ENCODE measurements around the gene PDGFRB.
A peak's percentile ranks its signal among the peaks of the same experiment; 100 is the strongest.

PDGFRB gene

GRCh38 chr5:150148117-150148927 is 7.3 kb downstream of the PDGFRB start:
- peak overlapping the region in 2 of 5 donors; percentile 22 to 36 for H3K4me3 ChIP-seq (ENCODE audit: low read depth in 1 of 5, low read length in 5 of 5)

GRCh38 chr5:150147670-150148069 is 8.0 kb downstream of the PDGFRB start:
- Histone ChIP-seq H3K27me3 (ENCODE audit: control insufficient read depth in 5 of 5, insufficient read depth in 4 of 5, low read length in 5 of 5) (peaks cover 0 to 22% (median 5%) of the 10 kb centered on the region in 5 donors), H3K4me1 (ENCODE audit: control insufficient read depth in 5 of 5, insufficient read depth in 5 of 5, low read length in 5 of 5) (peaks cover 26 to 79% (median 72%) of the 10 kb centered on the region in 5 donors), H3K27ac (ENCODE audit: low read depth, low read length) (peak overlapping the region; percentile 67), H3K4me3 (ENCODE audit: low read depth in 1 of 5, low read length in 5 of 5) (peak overlapping the region in 2 of 5 donors; percentile 3 to 36), H3K9me3 (ENCODE audit: control insufficient read depth in 5 of 5, low read length in 5 of 5) (no peaks in the 10 kb centered on the region), H3K9ac (ENCODE audit: low read length in 5 of 5) (peak overlapping the region in 2 of 5 donors; percentile 48 to 54), H3K36me3 (ENCODE audit: control insufficient read depth in 5 of 5, insufficient read depth in 5 of 5, low read length in 5 of 5) (peaks cover 0 to 5% (median 3%) of the 10 kb centered on the region in 5 donors)

More at GRCh38 chr5:150148117-150148927, 7.3 kb downstream of the PDGFRB start:
- peaks cover 0 to 28% (median 7%) of the 10 kb centered on the region in 5 donors for H3K27me3 ChIP-seq (ENCODE audit: control insufficient read depth in 5 of 5, insufficient read depth in 4 of 5, low read length in 5 of 5)
- peaks cover 0 to 7% (median 3%) of the 10 kb centered on the region in 5 donors for H3K36me3 ChIP-seq (ENCODE audit: control insufficient read depth in 5 of 5, insufficient read depth in 5 of 5, low read length in 5 of 5)
- peak overlapping the region; percentile 67 for H3K27ac ChIP-seq (ENCODE audit: low read depth, low read length)
- peaks cover 24 to 78% (median 67%) of the 10 kb centered on the region in 5 donors for H3K4me1 ChIP-seq (ENCODE audit: control insufficient read depth in 5 of 5, insufficient read depth in 5 of 5, low read length in 5 of 5)
- H3K9ac ChIP-seq (ENCODE audit: low read length in 5 of 5) = peak overlapping the region in 3 of 5 donors; percentile 5 to 54 (median 48)
- H3K9me3 ChIP-seq (ENCODE audit: control insufficient read depth in 5 of 5, low read length in 5 of 5) = no peaks in the 10 kb centered on the region

- no peaks in the 10 kb centered on the region for H3K9me3 ChIP-seq (ENCODE audit: control insufficient read depth in 5 of 5, low read length in 5 of 5)
- peak overlapping the region; percentile 67 for H3K27ac ChIP-seq (ENCODE audit: low read depth, low read length)
- peaks cover 0 to 3% (median 0%) of the 10 kb centered on the region in 5 donors for H3K36me3 ChIP-seq (ENCODE audit: control insufficient read depth in 5 of 5, insufficient read depth in 5 of 5, low read length in 5 of 5)
- H3K4me3 ChIP-seq (ENCODE audit: low read depth in 1 of 5, low read length in 5 of 5) = peak overlapping the region in 1 of 5 donors; percentile 3
- H3K9ac ChIP-seq (ENCODE audit: low read length in 5 of 5) = no peak overlapping the region
- peaks cover 0 to 19% (median 3%) of the 10 kb centered on the region in 5 donors for H3K27me3 ChIP-seq (ENCODE audit: control insufficient read depth in 5 of 5, insufficient read depth in 4 of 5, low read length in 5 of 5)
- peaks cover 25 to 79% (median 72%) of the 10 kb centered on the region in 5 donors for H3K4me1 ChIP-seq (ENCODE audit: control insufficient read depth in 5 of 5, insufficient read depth in 5 of 5, low read length in 5 of 5)
Observed at GRCh38 chr5:150146862-150147601, 8.6 kb downstream of the PDGFRB start.

- H3K9ac ChIP-seq (ENCODE audit: low read length in 5 of 5) = no peak overlapping the region
- H3K9me3 ChIP-seq (ENCODE audit: control insufficient read depth in 5 of 5, low read length in 5 of 5) = no peaks in the 10 kb centered on the region
- peaks cover 0 to 5% (median under 1%) of the 10 kb centered on the region in 5 donors for H3K36me3 ChIP-seq (ENCODE audit: control insufficient read depth in 5 of 5, insufficient read depth in 5 of 5, low read length in 5 of 5)
- no peak overlapping the region for H3K4me3 ChIP-seq (ENCODE audit: low read depth in 1 of 5, low read length in 5 of 5)
- H3K27ac ChIP-seq (ENCODE audit: low read depth, low read length) = peak overlapping the region; percentile 67
- H3K27me3 ChIP-seq (ENCODE audit: control insufficient read depth in 5 of 5, insufficient read depth in 4 of 5, low read length in 5 of 5) = peaks cover 0 to 20% (median 3%) of the 10 kb centered on the region in 5 donors
- peaks cover 26 to 85% (median 76%) of the 10 kb centered on the region in 5 donors for H3K4me1 ChIP-seq (ENCODE audit: control insufficient read depth in 5 of 5, insufficient read depth in 5 of 5, low read length in 5 of 5)
Observed at GRCh38 chr5:150146235-150146634, 9.4 kb downstream of the PDGFRB start.

- H3K4me1 ChIP-seq (ENCODE audit: control insufficient read depth in 5 of 5, insufficient read depth in 5 of 5, low read length in 5 of 5) = peaks cover 29 to 88% (median 79%) of the 10 kb centered on the region in 5 donors
- peak overlapping the region in 1 of 5 donors; percentile 11 for H3K4me3 ChIP-seq (ENCODE audit: low read depth in 1 of 5, low read length in 5 of 5)
- peaks cover 0 to 20% (median 3%) of the 10 kb centered on the region in 5 donors for H3K27me3 ChIP-seq (ENCODE audit: control insufficient read depth in 5 of 5, insufficient read depth in 4 of 5, low read length in 5 of 5)
- peak overlapping the region; percentile 78 for H3K27ac ChIP-seq (ENCODE audit: low read depth, low read length)
- H3K36me3 ChIP-seq (ENCODE audit: control insufficient read depth in 5 of 5, insufficient read depth in 5 of 5, low read length in 5 of 5) = peaks cover 0 to 5% (median 4%) of the 10 kb centered on the region in 5 donors
- no peaks in the 10 kb centered on the region for H3K9me3 ChIP-seq (ENCODE audit: control insufficient read depth in 5 of 5, low read length in 5 of 5)
- no peak overlapping the region for H3K9ac ChIP-seq (ENCODE audit: low read length in 5 of 5)
Observed at GRCh38 chr5:150144879-150145278, 10.8 kb downstream of the PDGFRB start.

GRCh38 chr5:150144246-150144801 is 11.3 kb downstream of the PDGFRB start:
- Histone ChIP-seq H3K27me3 (ENCODE audit: control insufficient read depth in 5 of 5, insufficient read depth in 4 of 5, low read length in 5 of 5) (peaks cover 0 to 16% (median 3%) of the 10 kb centered on the region in 5 donors), H3K9ac (ENCODE audit: low read length in 5 of 5) (no peak overlapping the region), H3K36me3 (ENCODE audit: control insufficient read depth in 5 of 5, insufficient read depth in 5 of 5, low read length in 5 of 5) (peaks cover 0 to 5% (median 4%) of the 10 kb centered on the region in 5 donors), H3K27ac (ENCODE audit: low read depth, low read length) (peak overlapping the region; percentile 78), H3K4me1 (ENCODE audit: control insufficient read depth in 5 of 5, insufficient read depth in 5 of 5, low read length in 5 of 5) (peaks cover 27 to 87% (median 79%) of the 10 kb centered on the region in 5 donors), H3K9me3 (ENCODE audit: control insufficient read depth in 5 of 5, low read length in 5 of 5) (no peaks in the 10 kb centered on the region), H3K4me3 (ENCODE audit: low read depth in 1 of 5, low read length in 5 of 5) (peak overlapping the region in 3 of 5 donors; percentile 11 to 28 (median 18))

- Histone ChIP-seq H3K9me3 (ENCODE audit: control insufficient read depth in 5 of 5, low read length in 5 of 5) (no peaks in the 10 kb centered on the region), H3K27ac (ENCODE audit: low read depth, low read length) (peak overlapping the region; percentile 78), H3K9ac (ENCODE audit: low read length in 5 of 5) (peak overlapping the region in 1 of 5 donors; percentile 44), H3K4me1 (ENCODE audit: control insufficient read depth in 5 of 5, insufficient read depth in 5 of 5, low read length in 5 of 5) (peaks cover 22 to 87% (median 81%) of the 10 kb centered on the region in 5 donors), H3K27me3 (ENCODE audit: control insufficient read depth in 5 of 5, insufficient read depth in 4 of 5, low read length in 5 of 5) (peaks cover 0 to 16% (median 0%) of the 10 kb centered on the region in 5 donors), H3K4me3 (ENCODE audit: low read depth in 1 of 5, low read length in 5 of 5) (peak overlapping the region in 3 of 5 donors; percentile 11 to 28 (median 18)), H3K36me3 (ENCODE audit: control insufficient read depth in 5 of 5, insufficient read depth in 5 of 5, low read length in 5 of 5) (peaks cover 0 to 4% (median 2%) of the 10 kb centered on the region in 5 donors)
Observed at GRCh38 chr5:150143350-150144245, 12.0 kb downstream of the PDGFRB start.

- H3K9ac ChIP-seq (ENCODE audit: low read length in 5 of 5) = peak overlapping the region in 1 of 5 donors; percentile 44
- peaks cover 0 to 16% (median 0%) of the 10 kb centered on the region in 5 donors for H3K27me3 ChIP-seq (ENCODE audit: control insufficient read depth in 5 of 5, insufficient read depth in 4 of 5, low read length in 5 of 5)
- H3K9me3 ChIP-seq (ENCODE audit: control insufficient read depth in 5 of 5, low read length in 5 of 5) = no peaks in the 10 kb centered on the region
- H3K4me1 ChIP-seq (ENCODE audit: control insufficient read depth in 5 of 5, insufficient read depth in 5 of 5, low read length in 5 of 5) = peaks cover 21 to 87% (median 83%) of the 10 kb centered on the region in 5 donors
- peak overlapping the region; percentile 78 for H3K27ac ChIP-seq (ENCODE audit: low read depth, low read length)
- no peak overlapping the region for H3K4me3 ChIP-seq (ENCODE audit: low read depth in 1 of 5, low read length in 5 of 5)
- peaks cover 0 to 4% (median 2%) of the 10 kb centered on the region in 5 donors for H3K36me3 ChIP-seq (ENCODE audit: control insufficient read depth in 5 of 5, insufficient read depth in 5 of 5, low read length in 5 of 5)
Observed at GRCh38 chr5:150142959-150143349, 12.7 kb downstream of the PDGFRB start.
